HEK293 (cell line): Measurements from ENCODE around the gene AR.

ENCODE experiments used
- CTCF ChIA-PET: fragments of 350-600 bp; formaldehyde crosslinking; extraction: SDS; loops from one replicate; lab custom pipeline; 2021; ENCODE audit warnings: antibody characterized with exemption; lab: Yijun Ruan, JAX
- POLR2A ChIA-PET: fragments of 300-600 bp; formaldehyde crosslinking; extraction: SDS; loops from one replicate; lab custom pipeline; 2020; ENCODE audit warnings: antibody characterized with exemption, inconsistent platforms; lab: Yijun Ruan, JAX
- H3K27ac ChIP-seq: fragments of 200-500 bp; sonication (Bioruptor generic); 2 replicates; pipeline ENCODE4 v1.5.1; 2014; ENCODE audit warnings: low read depth, low read length, control low read depth, inconsistent platforms; ENCODE audit errors: extremely low read depth
- H3K36me3 ChIP-seq, 2 experiments: fragments of 200-500 bp in 1 of 2; sonication (Bioruptor generic) in 1 of 2; 1 replicate in 1 of 2; 2 replicates in 1 of 2; pipeline ENCODE4 v1.5.1; 2014 to 2017; ENCODE audit warnings: inconsistent platforms in 2 of 2, low read length in 2 of 2; ENCODE audit not compliant: control insufficient read depth in 2 of 2, insufficient read depth in 1 of 2
- H3K4me1 ChIP-seq: fragments of 200-500 bp; sonication (Bioruptor generic); 2 replicates; pipeline ENCODE4 v1.5.1; 2014; ENCODE audit warnings: mild to moderate bottlenecking, low read length, inconsistent platforms; ENCODE audit not compliant: control insufficient read depth, insufficient read depth
- H3K4me3 ChIP-seq: 2 replicates; pipeline ENCODE4 v1.5.1; 2011; ENCODE audit warnings: low read depth, mild to moderate bottlenecking, control low read depth, low read length, moderate library complexity
- H3K9me3 ChIP-seq: fragments of 200-500 bp; sonication (Bioruptor generic); 2 replicates; pipeline ENCODE4 v1.5.1; 2014; ENCODE audit warnings: low read depth, low read length, inconsistent platforms; ENCODE audit not compliant: control insufficient read depth, insufficient read depth
- PRDM2 ChIP-seq: fragments of 450-650 bp; formaldehyde crosslinking; IDR thresholded peaks from 2 replicates; pipeline ENCODE4 v1.5.1; 2016; ENCODE audit warnings: missing biosample characterization, missing genetic modification characterization, borderline replicate concordance
- ZNF138 ChIP-seq: fragments of 450-650 bp; formaldehyde crosslinking; IDR thresholded peaks from 2 replicates; pipeline ENCODE4 v1.5.1; 2016; ENCODE audit warnings: missing biosample characterization, missing genetic modification characterization, borderline replicate concordance
- ZNF202 ChIP-seq: fragments of 450-650 bp; formaldehyde crosslinking; IDR thresholded peaks from 2 replicates; pipeline ENCODE4 v1.5.1; 2016; ENCODE audit warnings: missing biosample characterization, missing genetic modification characterization, borderline replicate concordance
- ZNF23 ChIP-seq: fragments of 450-650 bp; formaldehyde crosslinking; IDR thresholded peaks from 2 replicates; pipeline ENCODE4 v1.5.1; 2016; ENCODE audit warnings: missing biosample characterization, missing genetic modification characterization, borderline replicate concordance
- ZNF26 ChIP-seq: fragments of 450-650 bp; formaldehyde crosslinking; IDR thresholded peaks from 2 replicates; pipeline ENCODE4 v1.5.1; 2016; ENCODE audit warnings: missing biosample characterization, missing genetic modification characterization
- ZNF335 ChIP-seq: fragments of 450-650 bp; formaldehyde crosslinking; conservative IDR thresholded peaks from 2 replicates; pipeline ENCODE4 v1.5.1; 2016; ENCODE audit warnings: missing biosample characterization, missing genetic modification characterization
- ZNF341 ChIP-seq: fragments of 450-650 bp; formaldehyde crosslinking; IDR thresholded peaks from 2 replicates; pipeline ENCODE4; 2016; ENCODE audit warnings: low read depth, missing biosample characterization, missing genetic modification characterization
- ZNF354C ChIP-seq: fragments of 450-650 bp; formaldehyde crosslinking; IDR thresholded peaks from 2 replicates; pipeline ENCODE4 v1.5.1; 2016; ENCODE audit warnings: missing biosample characterization, missing genetic modification characterization, low read depth, borderline replicate concordance
- ZNF449 ChIP-seq: fragments of 450-650 bp; formaldehyde crosslinking; IDR thresholded peaks from 2 replicates; pipeline ENCODE4 v1.5.1; 2017; ENCODE audit warnings: missing biosample characterization, mild to moderate bottlenecking, missing genetic modification characterization, moderate library complexity
- ZNF530 ChIP-seq: fragments of 450-650 bp; formaldehyde crosslinking; IDR thresholded peaks from 2 replicates; pipeline ENCODE4 v1.5.1; 2016; ENCODE audit warnings: low read depth, missing biosample characterization, missing genetic modification characterization
- ZNF626 ChIP-seq: fragments of 450-650 bp; sonication (Bioruptor Pico); formaldehyde crosslinking; IDR thresholded peaks from 2 replicates; pipeline ENCODE4 v1.5.1; 2018; ENCODE audit warnings: missing biosample characterization, missing genetic modification characterization, inconsistent platforms
- ZNF660 ChIP-seq: fragments of 450-650 bp; IDR thresholded peaks from 2 replicates; pipeline ENCODE4 v1.5.1; 2018; ENCODE audit warnings: missing biosample characterization, mild to moderate bottlenecking, missing genetic modification characterization
- ZNF701 ChIP-seq: fragments of 450-650 bp; formaldehyde crosslinking; IDR thresholded peaks from 2 replicates; pipeline ENCODE4 v1.5.1; 2016; ENCODE audit warnings: missing biosample characterization, missing genetic modification characterization
- ZNF707 ChIP-seq: fragments of 450-650 bp; formaldehyde crosslinking; IDR thresholded peaks from 2 replicates; pipeline ENCODE4 v1.5.1; 2016; ENCODE audit warnings: missing biosample characterization, missing genetic modification characterization
- TF ChIP-seq, protein P1 (sequence below): fragments of 450-650 bp; formaldehyde crosslinking; IDR thresholded peaks from 2 replicates; pipeline ENCODE4 v1.5.1; 2016; ENCODE audit warnings: missing biosample characterization, missing genetic modification characterization
- TF ChIP-seq, protein P2 (sequence below): fragments of 450-650 bp; formaldehyde crosslinking; IDR thresholded peaks from 2 replicates; pipeline ENCODE4 v1.5.1; 2016; ENCODE audit warnings: missing biosample characterization, missing genetic modification characterization

AR gene

GRCh38 chrX:67651437-67652142, 107.8 kb downstream of the AR start:
- POLR2A ChIA-PET = no interaction called here
- TF ChIP-seq ZNF341 (tag by site-specific recombination) = no peak
- peaks cover 0 to 22% of the 10 kb centered on the region in 2 experiments; a peak in 1 of 3 replicates for H3K36me3 ChIP-seq
- H3K4me1 ChIP-seq = no peaks in the 10 kb centered on the region
- CTCF ChIA-PET = interaction anchor here (0.5 kb wide), 1 partner anchor 1156 kb away, joined by 4 read pairs; no protein-coding TSS in a partner anchor
- no peak overlapping the region for H3K4me3 ChIP-seq
- no peak overlapping the region for H3K27ac ChIP-seq
- H3K9me3 ChIP-seq = no peaks in the 10 kb centered on the region; the same call in 1 of the 2 replicates

- no peaks in the 10 kb centered on the region; the same call in 1 of the 2 replicates for H3K9me3 ChIP-seq
- ChIA-PET POLR2A (no interaction called here), CTCF (no interaction called here)
- TF ChIP-seq ZNF23 (tag by site-specific recombination) (no peak), ZNF449 (tag by site-specific recombination) (no peak), ZNF335 (no peak), ZNF530 (tag by site-specific recombination) (no peak)
- H3K4me3 ChIP-seq = no peak overlapping the region
- no peaks in the 10 kb centered on the region for H3K4me1 ChIP-seq
- peaks cover 0 to 21% of the 10 kb centered on the region in 2 experiments; a peak in 1 of 3 replicates for H3K36me3 ChIP-seq
- no peak overlapping the region for H3K27ac ChIP-seq
These were observed 108.7 kb downstream of the AR start for GRCh38 chrX:67652543-67652942.

DNA sequence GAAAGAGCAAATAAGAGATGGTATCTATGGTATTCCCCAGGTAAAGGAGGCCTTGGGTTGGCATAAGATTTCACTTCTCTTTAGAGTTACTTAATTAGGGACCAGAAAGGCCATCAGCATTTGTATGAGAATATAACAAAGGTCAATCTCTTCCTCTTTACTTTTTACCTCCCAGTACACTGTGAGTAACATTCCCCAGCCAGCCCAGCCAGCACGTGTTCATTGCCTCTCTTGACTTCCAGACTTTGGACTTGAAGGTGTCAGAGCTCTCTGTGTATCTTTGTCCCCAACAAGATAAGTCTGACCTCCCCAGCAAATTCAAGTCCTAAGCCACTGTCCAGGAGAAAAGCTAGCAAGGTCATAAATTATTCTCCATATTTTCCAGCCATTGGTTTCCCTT, 110.5 kb downstream of the AR start:
- POLR2A ChIA-PET = no interaction called here
- H3K27ac ChIP-seq = no peak overlapping the region
- H3K36me3 ChIP-seq = peaks cover 0 to 19% of the 10 kb centered on the region in 2 experiments; a peak in 1 of 3 replicates
- no peaks in the 10 kb centered on the region; the same call in 1 of the 2 replicates for H3K9me3 ChIP-seq
- CTCF ChIA-PET = interaction anchor here (0.6 kb wide), 1 partner anchor 492 kb away, joined by 4 read pairs; no protein-coding TSS in a partner anchor
- H3K4me1 ChIP-seq = no peaks in the 10 kb centered on the region
- no peak overlapping the region for H3K4me3 ChIP-seq
- TF ChIP-seq ZNF707 (tag by site-specific recombination) = no peak
- TF ChIP-seq, protein P1, sequence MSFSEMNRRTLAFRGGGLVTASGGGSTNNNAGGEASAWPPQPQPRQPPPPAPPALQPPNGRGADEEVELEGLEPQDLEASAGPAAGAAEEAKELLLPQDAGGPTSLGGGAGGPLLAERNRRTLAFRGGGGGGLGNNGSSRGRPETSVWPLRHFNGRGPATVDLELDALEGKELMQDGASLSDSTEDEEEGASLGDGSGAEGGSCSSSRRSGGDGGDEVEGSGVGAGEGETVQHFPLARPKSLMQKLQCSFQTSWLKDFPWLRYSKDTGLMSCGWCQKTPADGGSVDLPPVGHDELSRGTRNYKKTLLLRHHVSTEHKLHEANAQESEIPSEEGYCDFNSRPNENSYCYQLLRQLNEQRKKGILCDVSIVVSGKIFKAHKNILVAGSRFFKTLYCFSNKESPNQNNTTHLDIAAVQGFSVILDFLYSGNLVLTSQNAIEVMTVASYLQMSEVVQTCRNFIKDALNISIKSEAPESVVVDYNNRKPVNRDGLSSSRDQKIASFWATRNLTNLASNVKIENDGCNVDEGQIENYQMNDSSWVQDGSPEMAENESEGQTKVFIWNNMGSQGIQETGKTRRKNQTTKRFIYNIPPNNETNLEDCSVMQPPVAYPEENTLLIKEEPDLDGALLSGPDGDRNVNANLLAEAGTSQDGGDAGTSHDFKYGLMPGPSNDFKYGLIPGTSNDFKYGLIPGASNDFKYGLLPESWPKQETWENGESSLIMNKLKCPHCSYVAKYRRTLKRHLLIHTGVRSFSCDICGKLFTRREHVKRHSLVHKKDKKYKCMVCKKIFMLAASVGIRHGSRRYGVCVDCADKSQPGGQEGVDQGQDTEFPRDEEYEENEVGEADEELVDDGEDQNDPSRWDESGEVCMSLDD (tag by site-specific recombination) = no peak
- TF ChIP-seq ZNF354C (tag by site-specific recombination) = no peak
- TF ChIP-seq PRDM2 (tag by site-specific recombination) = no peak
- TF ChIP-seq, protein P2, sequence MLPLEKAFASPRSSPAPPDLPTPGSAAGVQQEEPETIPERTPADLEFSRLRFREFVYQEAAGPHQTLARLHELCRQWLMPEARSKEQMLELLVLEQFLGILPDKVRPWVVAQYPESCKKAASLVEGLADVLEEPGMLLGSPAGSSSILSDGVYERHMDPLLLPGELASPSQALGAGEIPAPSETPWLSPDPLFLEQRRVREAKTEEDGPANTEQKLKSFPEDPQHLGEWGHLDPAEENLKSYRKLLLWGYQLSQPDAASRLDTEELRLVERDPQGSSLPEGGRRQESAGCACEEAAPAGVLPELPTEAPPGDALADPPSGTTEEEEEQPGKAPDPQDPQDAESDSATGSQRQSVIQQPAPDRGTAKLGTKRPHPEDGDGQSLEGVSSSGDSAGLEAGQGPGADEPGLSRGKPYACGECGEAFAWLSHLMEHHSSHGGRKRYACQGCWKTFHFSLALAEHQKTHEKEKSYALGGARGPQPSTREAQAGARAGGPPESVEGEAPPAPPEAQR = no peak
- TF ChIP-seq ZNF138 (tag by site-specific recombination) = no peak
- no peak for TF ChIP-seq ZNF701 (tag by site-specific recombination)
- no peak for TF ChIP-seq ZNF660
- TF ChIP-seq ZNF341 (tag by site-specific recombination) = no peak
- no peak for TF ChIP-seq ZNF26 (tag by site-specific recombination)
- no peak for TF ChIP-seq ZNF626 (tag by site-specific recombination)
- no peak for TF ChIP-seq ZNF202 (tag by site-specific recombination)
